Stimulated activated CD4-positive, alpha-beta T cell treated with anti-CD3 and anti-CD28 coated beads, TNF-alpha, amount 100 ng/mL, for 24 hours (primary cell): ENCODE results near the gene CDC14A.
"Not testable (repeated sequence)": the region's sequence is repeated elsewhere in the genome, so short reads cannot be mapped to it uniquely, and the experiment has no call there.

Experiments used
- DNase-seq, 3 experiments: peaks; one replicate each; pipeline ENCODE4 v3.0.0-alpha.2; 2020; ENCODE audit warnings: low read depth in 3 of 3

Gene CDC14A

DNA sequence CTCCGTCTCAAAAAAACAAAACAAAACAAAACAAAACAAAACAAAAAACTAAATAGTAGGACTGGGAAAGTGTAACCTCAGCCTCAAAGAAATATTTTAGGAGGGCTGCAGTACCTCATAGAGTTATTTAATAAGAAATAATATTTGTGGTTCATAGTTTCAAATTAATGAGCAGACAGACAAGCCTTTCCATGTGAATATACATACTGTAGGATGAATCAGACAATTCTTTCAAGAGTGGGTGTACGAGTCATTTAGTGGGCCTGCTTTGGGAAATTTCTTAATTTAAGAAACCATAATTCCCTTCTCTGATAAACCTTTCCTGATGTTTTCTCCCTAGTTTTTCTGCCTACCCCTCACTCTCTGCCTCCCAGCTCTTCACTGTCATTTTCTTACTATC, 52.5 kb downstream of the CDC14A start:
- DNase-seq: no peak

DNA sequence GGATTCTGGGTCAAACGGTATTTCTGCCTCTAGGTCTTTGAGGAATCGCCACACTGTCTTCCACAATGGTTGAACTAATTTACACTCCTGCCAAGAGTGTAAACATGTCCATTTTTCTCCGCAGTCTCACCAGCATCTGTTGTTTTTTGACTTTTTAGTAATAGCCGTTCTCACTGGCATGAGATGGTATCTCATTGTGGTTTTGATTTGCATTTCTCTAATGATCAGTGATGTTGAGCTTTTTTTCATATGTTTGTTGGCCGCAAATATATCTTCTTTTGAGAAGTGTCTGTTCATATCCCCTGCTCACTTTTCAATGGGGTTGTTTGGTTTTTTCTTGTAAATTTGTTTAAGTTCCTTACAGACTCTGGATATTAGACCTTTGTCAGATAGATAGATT, 53.6 kb downstream of the CDC14A start:
- not testable (repeated sequence) for DNase-seq

- DNase-seq: not testable (repeated sequence)
These were observed 55.1 kb downstream of the CDC14A start for GRCh38 chr1:100407390-100407789.

GRCh38 chr1:100411019-100411418, 58.7 kb downstream of the CDC14A start:
- DNase-seq: no peak

DNA sequence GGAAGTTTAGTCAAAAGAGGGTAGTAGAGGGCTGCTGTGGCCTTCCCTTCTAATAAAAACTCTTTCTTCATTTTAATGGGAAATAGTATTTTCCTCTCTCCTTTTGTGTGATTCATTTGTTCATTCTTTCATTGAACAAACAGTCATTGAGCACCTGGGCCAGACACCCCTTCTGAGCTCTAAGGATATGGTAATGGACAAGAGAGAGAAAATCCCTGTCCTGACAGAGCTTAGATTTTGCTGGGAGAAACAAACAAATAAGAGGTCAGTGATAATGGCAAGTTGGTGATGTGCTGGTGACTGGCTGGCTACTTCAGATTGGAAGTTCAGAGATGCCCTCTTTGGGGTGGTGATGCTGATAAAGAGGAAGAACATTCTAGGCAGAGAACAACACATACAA, 59.3 kb downstream of the CDC14A start:
- no peak for DNase-seq

DNA sequence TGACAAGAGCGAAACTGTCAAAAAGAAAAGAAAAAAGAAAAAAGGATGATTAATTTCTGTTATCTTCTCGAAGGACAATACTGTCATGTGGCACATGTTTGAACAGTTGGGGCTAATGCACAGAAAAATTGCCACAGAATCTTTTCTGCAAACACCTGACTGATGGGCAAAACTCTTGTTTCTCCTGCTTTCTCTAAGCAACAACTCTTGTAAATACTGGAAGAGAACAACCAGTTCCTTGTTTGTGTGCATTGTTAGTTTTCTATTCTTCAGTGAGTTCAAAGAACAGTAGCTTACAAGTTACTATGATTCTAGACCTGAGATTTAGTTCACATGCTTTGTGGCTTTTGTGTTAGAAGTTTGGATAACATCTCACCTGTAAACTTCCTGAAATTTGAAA, 60.7 kb downstream of the CDC14A start:
- no peak for DNase-seq

DNA sequence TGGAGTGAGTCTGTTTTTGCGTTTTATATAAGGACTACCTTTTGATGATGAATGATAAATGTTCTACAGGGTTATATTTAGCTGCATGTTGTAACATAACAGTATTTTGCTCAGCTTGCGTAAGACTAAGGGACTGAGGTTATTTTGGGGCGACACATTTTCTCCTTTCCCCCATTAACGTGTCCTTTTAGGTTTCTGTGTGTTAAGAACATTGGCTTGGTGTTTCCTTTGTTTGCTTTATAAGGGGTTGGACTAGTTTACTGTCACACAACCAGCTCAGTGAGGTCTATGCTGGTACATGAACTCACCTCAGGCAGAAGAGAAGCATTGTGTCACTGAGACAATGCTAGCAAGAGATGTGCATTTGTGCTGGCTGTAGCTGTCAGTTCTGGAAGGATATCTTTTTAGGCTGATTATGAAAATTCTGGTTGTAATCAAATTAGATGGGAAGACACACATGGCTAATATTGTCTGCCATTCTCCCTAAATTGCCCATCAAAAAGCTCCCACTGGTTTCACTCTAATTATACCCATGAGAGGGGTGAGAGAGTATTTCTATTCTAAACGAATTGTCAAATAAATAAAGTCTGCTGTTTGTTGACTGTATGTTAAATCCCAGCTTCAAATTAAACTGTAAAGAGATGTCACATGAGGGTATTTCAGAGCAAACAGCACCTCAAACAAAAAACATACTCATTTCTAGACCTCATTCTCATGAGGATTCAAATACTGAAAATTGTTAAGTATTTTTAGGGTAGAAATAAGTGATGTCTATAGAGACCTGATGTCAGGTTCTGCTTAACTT, 62.6 kb downstream of the CDC14A start:
- no peak for DNase-seq

GRCh38 chr1:100415498-100415778, 63.1 kb downstream of the CDC14A start:
- no peak for DNase-seq

- no peak for DNase-seq
These were observed 66.8 kb downstream of the CDC14A start for GRCh38 chr1:100419072-100419471.

- no peak for DNase-seq
These were observed 69.8 kb downstream of the CDC14A start for GRCh38 chr1:100422065-100422464.

- DNase-seq: no peak
These were observed 71.6 kb downstream of the CDC14A start for GRCh38 chr1:100423832-100424337.

- no peak for DNase-seq
These were observed 75.9 kb downstream of the CDC14A start for GRCh38 chr1:100428160-100428559.

- DNase-seq: no peak
These were observed 78.0 kb downstream of the CDC14A start for GRCh38 chr1:100430325-100430756.

DNA sequence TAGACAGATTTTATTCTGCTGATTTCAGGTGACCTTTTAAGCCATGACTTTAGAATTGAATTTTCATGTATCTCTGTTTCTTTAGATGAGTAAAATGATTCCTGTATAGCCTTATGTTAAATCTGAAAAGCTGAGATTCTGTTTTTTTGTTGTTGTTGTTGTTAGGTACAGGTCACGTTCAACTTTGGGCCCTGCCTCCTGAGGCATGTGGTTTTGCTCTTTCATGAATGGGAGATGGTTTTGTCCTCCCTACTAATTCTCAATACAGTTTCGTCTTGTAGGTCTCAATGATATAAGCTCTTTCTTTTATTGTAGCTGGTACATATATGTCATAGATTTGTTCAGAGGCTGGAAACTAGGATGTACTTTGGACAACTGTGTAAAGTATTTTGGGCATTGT, 79.6 kb downstream of the CDC14A start:
- DNase-seq: no peak

- no peak for DNase-seq
These were observed 81.3 kb downstream of the CDC14A start for GRCh38 chr1:100433563-100433962.

DNA sequence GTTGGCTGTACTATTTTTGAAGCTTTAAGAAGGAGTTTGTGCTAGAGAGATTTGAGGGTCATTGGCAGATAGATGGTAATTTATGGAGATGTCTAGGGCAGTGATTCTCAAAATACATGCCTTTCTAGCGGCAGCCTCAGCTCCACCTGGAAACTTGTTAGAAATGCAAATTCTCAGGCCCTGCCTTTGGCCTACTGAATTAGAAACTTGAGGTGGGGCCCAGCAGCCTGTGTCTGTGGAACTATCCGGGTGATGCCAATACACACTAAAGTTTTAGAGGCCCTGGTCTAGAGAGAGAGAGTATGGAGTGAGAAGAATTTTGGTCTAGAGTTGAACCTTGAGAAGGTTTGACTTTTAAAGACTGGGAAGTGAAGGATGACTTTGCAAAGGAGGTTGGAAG, 82.5 kb downstream of the CDC14A start:
- no peak for DNase-seq

DNA sequence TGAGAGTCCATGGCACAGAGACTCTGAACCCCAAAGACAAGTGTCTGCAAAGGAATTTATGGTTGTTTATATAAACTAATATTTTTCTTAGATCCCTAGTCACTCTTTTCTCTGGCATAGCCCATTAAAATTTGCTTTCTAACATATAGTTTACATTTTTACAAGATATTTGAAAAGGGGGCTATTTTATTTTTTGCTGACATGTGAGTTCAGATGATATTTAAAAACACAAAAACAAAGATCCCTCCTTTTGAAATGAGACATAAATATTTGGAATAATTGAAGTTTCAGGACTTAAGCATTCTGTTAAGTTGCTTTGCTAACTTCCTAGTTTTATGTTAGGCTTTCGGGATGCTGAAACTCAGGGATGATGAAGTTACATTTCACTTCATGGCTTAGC, 86.1 kb downstream of the CDC14A start:
- DNase-seq: no peak

GRCh38 chr1:100438789-100439188, 86.5 kb downstream of the CDC14A start:
- DNase-seq: no peak

DNA sequence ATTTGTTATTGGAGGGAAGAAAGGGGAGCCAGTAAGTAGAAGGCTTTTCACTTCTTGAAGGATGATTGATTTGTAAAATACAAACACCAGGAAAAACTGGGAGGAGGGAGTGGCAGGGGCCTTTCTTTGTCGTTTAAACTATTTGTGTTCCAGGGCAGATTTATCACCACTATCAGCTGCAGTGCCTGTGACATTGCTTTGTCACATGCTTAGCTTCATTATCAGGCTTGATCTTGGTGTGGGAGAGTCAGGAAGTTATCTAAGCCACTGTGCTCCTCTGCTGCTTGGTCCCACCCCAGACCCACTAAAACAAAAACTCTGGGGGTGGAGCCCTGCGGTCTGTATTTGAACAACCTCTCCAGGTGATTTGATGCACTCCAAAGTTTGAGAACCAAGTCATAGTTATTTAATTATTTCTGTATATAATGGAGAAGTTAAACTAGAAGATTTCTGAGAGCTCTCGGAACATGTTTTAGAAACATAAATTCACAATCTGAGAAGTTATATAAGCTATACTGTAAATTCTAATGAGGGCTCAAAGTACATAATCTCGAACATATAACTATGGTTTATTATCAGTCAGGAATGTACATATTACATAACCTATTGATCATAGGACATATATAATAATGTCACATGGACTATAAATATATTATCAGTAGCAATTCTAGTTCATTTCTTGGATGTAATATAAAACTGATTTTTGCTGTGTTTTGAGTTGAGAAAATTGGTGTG, 87.9 kb downstream of the CDC14A start:
- peak; percentile 42 to 69 (median 52) for DNase-seq

- no peak for DNase-seq
These were observed 88.8 kb downstream of the CDC14A start for GRCh38 chr1:100441146-100441545.

GRCh38 chr1:100441651-100442050, 89.3 kb downstream of the CDC14A start:
- DNase-seq: no peak

DNA sequence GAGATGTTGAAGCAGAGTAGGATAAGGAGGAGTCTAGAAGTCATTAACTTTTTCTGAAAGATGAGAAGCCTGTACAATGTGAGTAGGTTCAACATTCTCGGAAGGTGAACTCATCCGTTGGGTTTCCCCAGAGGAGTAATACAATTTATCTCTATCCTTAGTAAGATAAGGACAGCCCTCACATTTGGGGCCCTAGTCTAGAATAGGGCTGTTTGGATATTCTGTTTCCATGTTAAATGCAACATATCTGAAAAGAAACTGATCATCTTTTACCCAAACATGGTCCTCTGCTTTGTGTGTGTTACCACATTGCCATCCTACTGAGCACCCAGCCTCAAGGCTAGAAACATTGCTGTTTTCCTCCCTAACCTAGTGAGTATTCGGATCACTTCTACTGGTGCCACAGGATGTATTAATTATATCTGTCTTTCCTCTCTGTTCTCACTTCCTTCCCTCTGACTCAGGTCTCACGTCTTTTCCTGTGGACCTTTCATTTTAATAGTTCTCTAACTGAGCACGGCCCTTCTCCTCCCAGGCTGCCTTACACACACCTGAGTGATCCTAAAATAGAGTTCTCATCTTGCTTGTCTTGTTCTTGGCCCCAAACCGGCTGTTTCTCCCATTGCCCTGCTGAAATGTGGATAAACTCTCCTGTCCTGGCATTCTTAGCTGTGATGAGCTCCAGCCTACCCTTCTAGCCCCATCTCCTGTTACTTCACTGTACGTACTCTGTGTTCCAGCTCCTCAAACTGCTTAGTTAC, 91.7 kb downstream of the CDC14A start:
- DNase-seq: no peak
